Endothelial cell of umbilical vein (primary cell): ENCODE results near the gene TAMM41.

Experiments used
- EZH2 ChIP-seq: IDR thresholded peaks from 2 replicates; pipeline ENCODE4 v1.6.1; 2012; ENCODE audit warnings: borderline replicate concordance, low read depth, mild to moderate bottlenecking, moderate library complexity, low read length, inconsistent platforms; ENCODE audit not compliant: severe bottlenecking
- MYC ChIP-seq: IDR thresholded peaks from one replicate; pipeline ENCODE4 v1.6.1; 2011; ENCODE audit warnings: mild to moderate bottlenecking, low read depth, low read length
- POLR2A ChIP-seq: IDR thresholded peaks from 2 replicates; pipeline ENCODE4 v1.6.1; 2012; ENCODE audit warnings: low read depth, mild to moderate bottlenecking, control low read depth, low read length
- POLR2AphosphoS5 ChIP-seq: IDR thresholded peaks from 2 replicates; pipeline ENCODE4 v1.6.1; 2012; ENCODE audit warnings: low read depth, mild to moderate bottlenecking, control low read depth, low read length, moderate library complexity; ENCODE audit not compliant: insufficient read depth
- TF ChIP-seq, protein P1 (sequence below), 2 donors: IDR thresholded peaks; 1 replicate in 1 of 2; 2 replicates in 1 of 2; pipeline ENCODE4 v1.5.1; 2011; ENCODE audit warnings: low read length in 2 of 2, mild to moderate bottlenecking in 2 of 2, moderate library complexity in 2 of 2, control low read depth in 1 of 2, inconsistent platforms in 1 of 2, low read depth in 1 of 2; ENCODE audit not compliant: insufficient read depth in 1 of 2; ENCODE audit errors: extremely low read depth in 1 of 2
- TF ChIP-seq, protein P2 (sequence below): IDR thresholded peaks from 2 replicates; pipeline ENCODE4 v1.6.1; 2011; ENCODE audit not compliant: insufficient read depth, insufficient read length

DNA sequence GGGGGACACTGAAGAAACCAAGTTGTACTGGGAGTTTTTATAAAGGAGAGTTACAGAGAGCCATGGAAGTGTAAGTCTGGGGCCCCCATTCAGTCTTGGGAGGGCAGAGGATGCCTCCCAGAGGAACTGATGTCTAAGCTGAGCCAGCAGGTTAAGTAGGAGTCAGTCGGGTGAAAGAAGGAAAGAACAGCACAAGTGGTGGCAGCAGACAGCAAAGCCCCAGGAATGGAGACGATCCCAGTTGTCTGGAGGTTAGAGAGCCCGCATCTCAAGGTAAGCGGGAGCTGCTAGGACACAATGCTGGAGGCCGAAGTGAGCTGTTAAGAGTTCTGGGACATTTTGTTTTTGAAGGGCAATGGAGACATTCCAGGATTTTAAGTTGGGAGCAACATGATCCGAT lies 88.8 kb downstream of the TAMM41 start:
- TF ChIP-seq POLR2AphosphoS5 (no peak), EZH2 (no peak), POLR2A (no peak), MYC (no peak)
- TF ChIP-seq, protein P1, sequence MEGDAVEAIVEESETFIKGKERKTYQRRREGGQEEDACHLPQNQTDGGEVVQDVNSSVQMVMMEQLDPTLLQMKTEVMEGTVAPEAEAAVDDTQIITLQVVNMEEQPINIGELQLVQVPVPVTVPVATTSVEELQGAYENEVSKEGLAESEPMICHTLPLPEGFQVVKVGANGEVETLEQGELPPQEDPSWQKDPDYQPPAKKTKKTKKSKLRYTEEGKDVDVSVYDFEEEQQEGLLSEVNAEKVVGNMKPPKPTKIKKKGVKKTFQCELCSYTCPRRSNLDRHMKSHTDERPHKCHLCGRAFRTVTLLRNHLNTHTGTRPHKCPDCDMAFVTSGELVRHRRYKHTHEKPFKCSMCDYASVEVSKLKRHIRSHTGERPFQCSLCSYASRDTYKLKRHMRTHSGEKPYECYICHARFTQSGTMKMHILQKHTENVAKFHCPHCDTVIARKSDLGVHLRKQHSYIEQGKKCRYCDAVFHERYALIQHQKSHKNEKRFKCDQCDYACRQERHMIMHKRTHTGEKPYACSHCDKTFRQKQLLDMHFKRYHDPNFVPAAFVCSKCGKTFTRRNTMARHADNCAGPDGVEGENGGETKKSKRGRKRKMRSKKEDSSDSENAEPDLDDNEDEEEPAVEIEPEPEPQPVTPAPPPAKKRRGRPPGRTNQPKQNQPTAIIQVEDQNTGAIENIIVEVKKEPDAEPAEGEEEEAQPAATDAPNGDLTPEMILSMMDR (IDR thresholded peaks at IDR 0.05; ENCODE audit: extremely low read depth in 1 of 2, insufficient read depth in 1 of 2, low read depth in 1 of 2, low read length in 2 of 2), result no peak
- TF ChIP-seq, protein P2, sequence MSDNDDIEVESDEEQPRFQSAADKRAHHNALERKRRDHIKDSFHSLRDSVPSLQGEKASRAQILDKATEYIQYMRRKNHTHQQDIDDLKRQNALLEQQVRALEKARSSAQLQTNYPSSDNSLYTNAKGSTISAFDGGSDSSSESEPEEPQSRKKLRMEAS, result no peak
